B cell (primary cell): Measurements from ENCODE around the gene TLCD3B. TPM values are rescaled to one million over a fixed set of nuclear protein-coding genes. Genes with fewer than 3 reads are reported as not detected.

Source experiments
- ATAC-seq: fragments of 200-7000 bp; cut with Tn5 transposase; one replicate; pipeline ENCODE4 v1.10.0; 2021; ENCODE audit warnings: low read depth, mild to moderate bottlenecking, moderate number of reproducible peaks, moderate library complexity
- CTCF ChIA-PET: fragments of 350-600 bp; sonication (Branson Sonifier 250); formaldehyde crosslinking; loops from one replicate; lab custom pipeline; 2021; ENCODE audit warnings: antibody characterized with exemption, inconsistent platforms; lab: Charles Lee
- POLR2A ChIA-PET: fragments of 350-600 bp; sonication (Branson Sonifier 250); formaldehyde crosslinking; loops from one replicate; lab custom pipeline; 2021; ENCODE audit warnings: antibody characterized with exemption; lab: Charles Lee
- DNase-seq: peaks from one replicate; pipeline ENCODE4 v3.0.0; 2013
- H2AFZ ChIP-seq: 2 replicates; pipeline ENCODE4 v1.6.1; 2012; ENCODE audit warnings: mild to moderate bottlenecking, low read depth, low read length; ENCODE audit not compliant: insufficient read depth, poor library complexity, severe bottlenecking
- H3K27ac ChIP-seq, 2 donors: 1 replicate in 1 of 2; 2 replicates in 1 of 2; pipeline ENCODE4 v1.5.1; 2012 to 2013; ENCODE audit warnings: low read length in 2 of 2, mild to moderate bottlenecking in 2 of 2, moderate library complexity in 1 of 2
- H3K27me3 ChIP-seq, 4 experiments: fragments of 200-600 bp in 1 of 4; sonication (generic) in 1 of 4; replicated peaks in 1 of 4; 1 replicate in 2 of 4; 2 replicates in 2 of 4; pipeline versions ENCODE4 v1.6.1 to v1.7.0; 2013 to 2016; ENCODE audit warnings: low read length in 3 of 4, mild to moderate bottlenecking in 2 of 4, mixed read lengths in 1 of 4, moderate library complexity in 1 of 4; ENCODE audit not compliant: insufficient read depth in 4 of 4, control insufficient read depth in 3 of 4; ENCODE audit errors: control extremely low read depth in 1 of 4
- H3K36me3 ChIP-seq, 2 experiments: replicated peaks in 1 of 2; 1 replicate in 1 of 2; 2 replicates in 1 of 2; pipeline versions ENCODE4 v1.6.1 to v1.7.1; 2013; ENCODE audit warnings: low read length in 1 of 2; ENCODE audit not compliant: insufficient read depth in 2 of 2, control insufficient read depth in 1 of 2; ENCODE audit errors: control extremely low read depth in 1 of 2, extremely low read depth in 1 of 2
- H3K4me1 ChIP-seq, 2 donors: fragments of 200-600 bp in 1 of 2; sonication (generic) in 1 of 2; 1 replicate in 1 of 2; 2 replicates in 1 of 2; pipeline versions ENCODE4 v1.5.1 to v1.6.1; 2013 to 2017; ENCODE audit warnings: low read length in 2 of 2; ENCODE audit not compliant: control insufficient read depth in 2 of 2, insufficient read depth in 2 of 2
- H3K4me2 ChIP-seq: replicated peaks from 2 replicates; pipeline ENCODE3; 2012; ENCODE audit warnings: mild to moderate bottlenecking, low read depth, low read length; ENCODE audit not compliant: poor library complexity, severe bottlenecking
- H3K4me3 ChIP-seq, 5 experiments: fragments of 200-600 bp in 1 of 5; sonication (generic) in 1 of 5; 1 replicate in 3 of 5; 2 replicates in 2 of 5; pipeline versions ENCODE4 v1.5.1 to v1.7.0; 2011 to 2016; ENCODE audit warnings: low read length in 4 of 5, mild to moderate bottlenecking in 4 of 5, low read depth in 2 of 5, control low read depth in 1 of 5, moderate library complexity in 1 of 5; ENCODE audit not compliant: insufficient read depth in 1 of 5; ENCODE audit errors: control extremely low read depth in 1 of 5, extremely low read depth in 1 of 5
- H3K79me2 ChIP-seq: fragments of 200-600 bp; sonication (generic); one replicate; pipeline ENCODE4 v1.6.0; 2016; ENCODE audit warnings: low read length; ENCODE audit not compliant: control insufficient read depth, insufficient read depth
- H3K9ac ChIP-seq: fragments of 200-600 bp; sonication (generic); 2 replicates; pipeline ENCODE4 v1.6.1; 2017; ENCODE audit warnings: mild to moderate bottlenecking, low read length, moderate library complexity
- H3K9me3 ChIP-seq, 3 donors: one replicate each; pipeline versions ENCODE4 v1.6.1 to v1.7.1; 2013; ENCODE audit warnings: low read length in 2 of 3; ENCODE audit not compliant: control insufficient read depth in 2 of 3, insufficient read depth in 1 of 3; ENCODE audit errors: control extremely low read depth in 1 of 3
- H4K20me1 ChIP-seq: 2 replicates; pipeline ENCODE4 v1.6.0; 2012; ENCODE audit warnings: mild to moderate bottlenecking, low read length; ENCODE audit not compliant: insufficient read depth, control insufficient read depth, poor library complexity, severe bottlenecking
- H3K27ac Mint-ChIP-seq: one replicate; pipeline ENCODE4 v1.8.0; 2021; ENCODE audit warnings: mixed read lengths
- H3K27me3 Mint-ChIP-seq: one replicate; pipeline ENCODE4 v1.8.0; 2021; ENCODE audit warnings: mixed read lengths
- H3K4me1 Mint-ChIP-seq: one replicate; pipeline ENCODE4 v1.8.0; 2021; ENCODE audit warnings: mixed read lengths
- H3K4me3 Mint-ChIP-seq: one replicate; pipeline ENCODE4 v1.8.0; 2021; ENCODE audit warnings: mixed read lengths
- H3K9me3 Mint-ChIP-seq: one replicate; pipeline ENCODE4 v1.8.0; 2022; ENCODE audit warnings: mixed read lengths; ENCODE audit not compliant: insufficient read depth
- CTCF ChIP-seq: fragments of 200-600 bp; IDR thresholded peaks from one replicate; pipeline ENCODE4 v1.8.0; 2022; ENCODE audit warnings: antibody characterized with exemption, mild to moderate bottlenecking
- EZH2 ChIP-seq: IDR thresholded peaks from 2 replicates; pipeline ENCODE4 v1.6.1; 2012; ENCODE audit warnings: borderline replicate concordance, low read depth, mild to moderate bottlenecking, moderate library complexity, low read length; ENCODE audit not compliant: insufficient read depth, poor library complexity, severe bottlenecking
- WGBS: methylation state at CpG from one replicate; pipeline ENCODE4 v1.1.5; 2013; ENCODE audit warnings: missing lambda C conversion rate; ENCODE audit not compliant: insufficient coverage; 5-methylcytosine and 5-hydroxymethylcytosine counted together
- intact Hi-C: fragments of 100-400 bp; cut with micrococcal nuclease; formaldehyde crosslinking; loops from one replicate; pipeline ENCODE4 v1.10.0; 2022
- polyA plus RNA-seq: library from polyadenylated mRNA; depleted of rRNA; stranded (reverse); fragments of >200 nt; gene quantifications from 2 replicates; pipeline ENCODE4 v1.2.3, GENCODE V29; 2012
- total RNA-seq, 2 donors: library from RNA; stranded (reverse); fragments of 120-200 nt in 1 of 2; gene quantifications; 1 replicate in 1 of 2; 2 replicates in 1 of 2; pipeline versions ENCODE4 v1.2.3 to v1.2.4, GENCODE V29; 2013 to 2022

Gene TLCD3B
- total and polyA plus RNA-seq, 2 donors (not counting 1 experiment from before 2014, with no cell fraction given): not detected

- H3K4me1 Mint-ChIP-seq: peaks cover 5% of the 10 kb centered on the region
- Histone ChIP-seq H3K9ac (no peak overlapping the region), H4K20me1 (peaks cover 17% of the 10 kb centered on the region), H3K9me3 (peaks cover 0 to 1% (median 0%) of the 10 kb centered on the region in 3 donors), H3K4me2 (peak overlapping the region; percentile 25), H3K4me3 (no peak overlapping the region), H3K79me2 (no peaks in the 10 kb centered on the region), H3K27ac (no peak overlapping the region), H3K27me3 (peaks cover 0 to 7% (median 0%) of the 10 kb centered on the region in 4 experiments), H3K4me1 (peaks cover 4 to 13% of the 10 kb centered on the region in 2 donors), H2AFZ (no peak overlapping the region), H3K36me3 (peaks cover 0 to 31% of the 10 kb centered on the region in 2 experiments)
- DNase-seq: no peak
- POLR2A ChIA-PET: interaction anchor here (2.4 kb wide), 1 partner anchor 198 kb away, joined by 9 read pairs; the partner anchor contains the start of gene MAZ
- H3K27me3 Mint-ChIP-seq: peaks cover 9% of the 10 kb centered on the region
- CTCF ChIA-PET: interaction anchor here (0.5 to 2.3 kb wide), 10 partner anchors 8 to 311 kb away, joined by 3 to 9 read pairs (median 4); partner anchors contain the start of genes HIRIP3 and TMEM219
- H3K9me3 Mint-ChIP-seq: no peaks in the 10 kb centered on the region
- peak; percentile 18 for ATAC-seq
- H3K27ac Mint-ChIP-seq: no peak overlapping the region
- intact Hi-C loops: loop anchor here (1.0 to 2.0 kb wide), 4 partner anchors 78 to 313 kb away; partner anchors contain the start of gene KCTD13
- H3K4me3 Mint-ChIP-seq: no peak overlapping the region
- TF ChIP-seq CTCF: no peak
- TF ChIP-seq EZH2: no peak
- 7% methylated on average over 6 of the region's 11 CpGs for WGBS
Measured at GRCh38 chr16:30004811-30005242, 26.2 kb downstream of the TLCD3B start.

GRCh38 chr16:30004424-30004776 is 26.7 kb downstream of the TLCD3B start:
- TF ChIP-seq EZH2: no peak
- Histone ChIP-seq H2AFZ (no peak overlapping the region), H3K36me3 (peaks cover 0 to 34% of the 10 kb centered on the region in 2 experiments), H3K27me3 (peaks cover 0 to 3% (median 0%) of the 10 kb centered on the region in 4 experiments), H3K27ac (no peak overlapping the region), H3K4me1 (peaks cover 4 to 13% of the 10 kb centered on the region in 2 donors), H4K20me1 (peaks cover 17% of the 10 kb centered on the region), H3K79me2 (no peaks in the 10 kb centered on the region), H3K9ac (no peak overlapping the region), H3K9me3 (no peaks in the 10 kb centered on the region), H3K4me3 (no peak overlapping the region), H3K4me2 (peak overlapping the region; percentile 25)
- DNase-seq (no peak), ATAC-seq (no peak)
- intact Hi-C loops: loop anchor here (2.0 kb wide), 1 partner anchor 78 kb away; the partner anchor contains the start of gene KCTD13
- 37% methylated on average over 17 of the region's 19 CpGs for whole genome bisulfite sequencing
- ChIA-PET CTCF (interaction anchor here (0.5 to 2.3 kb wide), 9 partner anchors 13 to 310 kb away, joined by 3 to 9 read pairs (median 4); partner anchors contain the start of gene TMEM219), POLR2A (interaction anchor here (2.4 kb wide), 1 partner anchor 197 kb away, joined by 9 read pairs; the partner anchor contains the start of gene MAZ)
- H3K27ac Mint-ChIP-seq: no peak overlapping the region
- peaks cover 7% of the 10 kb centered on the region for H3K27me3 Mint-ChIP-seq
- H3K4me1 Mint-ChIP-seq: peaks cover 9% of the 10 kb centered on the region
- no peak overlapping the region for H3K4me3 Mint-ChIP-seq
- no peaks in the 10 kb centered on the region for H3K9me3 Mint-ChIP-seq
